ENCODE measurements around the gene CPNE2. TPM values are rescaled to one million over a fixed set of nuclear protein-coding genes. Genes with fewer than 3 reads are reported as not detected.

CPNE2 gene
- total and polyA plus RNA-seq, 4 donors = 6.8 to 14.6 (median 11.0) TPM

DNA sequence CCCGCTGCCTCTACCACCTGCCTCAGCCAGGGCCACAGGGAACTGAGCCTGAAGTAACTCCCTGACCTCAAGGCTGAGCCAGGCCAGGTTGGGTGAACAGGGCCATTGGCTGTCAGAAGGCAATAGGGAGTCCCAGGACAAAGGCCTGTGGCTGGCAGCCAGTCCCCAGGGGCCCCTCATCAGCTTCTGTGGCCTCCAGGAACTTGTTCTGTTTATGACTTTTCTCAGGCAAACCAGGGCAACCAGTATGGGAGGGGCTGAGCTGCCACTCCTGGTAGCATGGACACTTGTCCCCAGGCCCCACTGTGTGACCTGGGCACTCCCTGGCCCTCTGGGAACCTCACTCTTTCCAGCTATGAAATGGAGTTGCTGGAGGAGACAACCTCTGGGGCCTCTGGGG lies 40.1 kb downstream of the CPNE2 start:
- no peak overlapping the region for H3K9ac ChIP-seq (ENCODE audit: low read depth in 1 of 2, low read length in 2 of 2)
- no peak overlapping the region for H3K4me3 ChIP-seq (ENCODE audit: low read depth in 1 of 3, low read length in 3 of 3)
- peaks cover 0 to 4% (median 0%) of the 10 kb centered on the region in 4 donors for H3K4me1 ChIP-seq (ENCODE audit: control insufficient read depth in 4 of 4, insufficient read depth in 4 of 4, low read length in 3 of 4)
- TF ChIP-seq, protein P1, sequence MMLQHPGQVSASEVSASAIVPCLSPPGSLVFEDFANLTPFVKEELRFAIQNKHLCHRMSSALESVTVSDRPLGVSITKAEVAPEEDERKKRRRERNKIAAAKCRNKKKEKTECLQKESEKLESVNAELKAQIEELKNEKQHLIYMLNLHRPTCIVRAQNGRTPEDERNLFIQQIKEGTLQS (IDR thresholded peaks at IDR 0.05) = no peak
- WGBS = 96% methylated on average over 1 of the region's 1 CpG
- H3K27me3 ChIP-seq (ENCODE audit: control insufficient read depth in 4 of 4, insufficient read depth in 4 of 4, low read length in 3 of 4) = no peaks in the 10 kb centered on the region
- DNase-seq (ENCODE audit: low spot score) = no peak
- H3K27ac ChIP-seq (ENCODE audit: low read depth in 1 of 2, low read length in 2 of 2) = no peak overlapping the region
- H3K36me3 ChIP-seq (ENCODE audit: control insufficient read depth in 4 of 4, insufficient read depth in 3 of 4, low read depth in 1 of 4, low read length in 3 of 4) = no peaks in the 10 kb centered on the region
- no peaks in the 10 kb centered on the region for H3K9me3 ChIP-seq (ENCODE audit: control insufficient read depth in 4 of 4, low read length in 3 of 4)

DNA sequence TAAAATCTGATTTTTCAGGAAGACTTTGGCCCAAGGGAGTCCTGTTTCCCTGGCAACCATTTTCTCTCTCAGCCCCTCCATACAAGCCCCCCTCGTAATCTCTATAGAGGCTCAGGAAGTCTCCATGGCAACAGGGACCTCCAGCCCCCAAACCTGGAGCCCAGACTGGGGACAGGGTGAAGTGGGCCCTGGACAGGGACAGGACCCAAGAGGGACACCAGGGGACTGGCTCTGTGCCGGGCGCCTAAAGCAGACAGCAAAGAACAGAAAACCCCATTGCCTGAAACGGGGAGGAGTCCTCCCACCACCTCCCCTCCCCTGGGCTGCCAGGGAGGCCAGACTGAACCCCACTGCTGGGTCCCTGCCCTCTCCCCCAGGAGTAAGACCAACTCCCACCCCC lies 40.6 kb downstream of the CPNE2 start:
- Histone ChIP-seq H3K27me3 (ENCODE audit: control insufficient read depth in 4 of 4, insufficient read depth in 4 of 4, low read length in 3 of 4) (no peaks in the 10 kb centered on the region), H3K36me3 (ENCODE audit: control insufficient read depth in 4 of 4, insufficient read depth in 3 of 4, low read depth in 1 of 4, low read length in 3 of 4) (no peaks in the 10 kb centered on the region), H3K9me3 (ENCODE audit: control insufficient read depth in 4 of 4, low read length in 3 of 4) (no peaks in the 10 kb centered on the region), H3K27ac (ENCODE audit: low read depth in 1 of 2, low read length in 2 of 2) (no peak overlapping the region), H3K4me3 (ENCODE audit: low read depth in 1 of 3, low read length in 3 of 3) (no peak overlapping the region), H3K9ac (ENCODE audit: low read depth in 1 of 2, low read length in 2 of 2) (no peak overlapping the region), H3K4me1 (ENCODE audit: control insufficient read depth in 4 of 4, insufficient read depth in 4 of 4, low read length in 3 of 4) (peaks cover 0 to 4% (median 0%) of the 10 kb centered on the region in 4 donors)
- DNase-seq (ENCODE audit: low spot score) = no peak
- 70% methylated on average over 4 of the region's 4 CpGs for WGBS
- TF ChIP-seq GABPA (IDR thresholded peaks at IDR 0.05 in 1 of 2, conservative IDR thresholded peaks at IDR 0.05 in 1 of 2) (no peak), HNF4G (IDR thresholded peaks at IDR 0.05) (no peak), FOXA1 (IDR thresholded peaks at IDR 0.05) (no peak), RAD21 (IDR thresholded peaks at IDR 0.05) (no peak), JUND (IDR thresholded peaks at IDR 0.05) (no peak), HNF4A (conservative IDR thresholded peaks at IDR 0.05) (no peak), NR2F2 (IDR thresholded peaks at IDR 0.05) (no peak), TAF1 (conservative IDR thresholded peaks at IDR 0.05) (no peak), RXRA (IDR thresholded peaks at IDR 0.05) (no peak), SP1 (IDR thresholded peaks at IDR 0.05) (no peak), FOXA2 (IDR thresholded peaks at IDR 0.05) (no peak), YY1 (IDR thresholded peaks at IDR 0.05) (no peak), EGR1 (IDR thresholded peaks at IDR 0.05; ENCODE audit: low read depth in 2 of 2) (no peak)
- TF ChIP-seq, protein P1 (IDR thresholded peaks at IDR 0.05) = no peak
- TF ChIP-seq, protein P2, sequence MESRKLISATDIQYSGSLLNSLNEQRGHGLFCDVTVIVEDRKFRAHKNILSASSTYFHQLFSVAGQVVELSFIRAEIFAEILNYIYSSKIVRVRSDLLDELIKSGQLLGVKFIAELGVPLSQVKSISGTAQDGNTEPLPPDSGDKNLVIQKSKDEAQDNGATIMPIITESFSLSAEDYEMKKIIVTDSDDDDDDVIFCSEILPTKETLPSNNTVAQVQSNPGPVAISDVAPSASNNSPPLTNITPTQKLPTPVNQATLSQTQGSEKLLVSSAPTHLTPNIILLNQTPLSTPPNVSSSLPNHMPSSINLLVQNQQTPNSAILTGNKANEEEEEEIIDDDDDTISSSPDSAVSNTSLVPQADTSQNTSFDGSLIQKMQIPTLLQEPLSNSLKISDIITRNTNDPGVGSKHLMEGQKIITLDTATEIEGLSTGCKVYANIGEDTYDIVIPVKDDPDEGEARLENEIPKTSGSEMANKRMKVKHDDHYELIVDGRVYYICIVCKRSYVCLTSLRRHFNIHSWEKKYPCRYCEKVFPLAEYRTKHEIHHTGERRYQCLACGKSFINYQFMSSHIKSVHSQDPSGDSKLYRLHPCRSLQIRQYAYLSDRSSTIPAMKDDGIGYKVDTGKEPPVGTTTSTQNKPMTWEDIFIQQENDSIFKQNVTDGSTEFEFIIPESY (IDR thresholded peaks at IDR 0.05) = no peak
- TF ChIP-seq, protein P3, sequence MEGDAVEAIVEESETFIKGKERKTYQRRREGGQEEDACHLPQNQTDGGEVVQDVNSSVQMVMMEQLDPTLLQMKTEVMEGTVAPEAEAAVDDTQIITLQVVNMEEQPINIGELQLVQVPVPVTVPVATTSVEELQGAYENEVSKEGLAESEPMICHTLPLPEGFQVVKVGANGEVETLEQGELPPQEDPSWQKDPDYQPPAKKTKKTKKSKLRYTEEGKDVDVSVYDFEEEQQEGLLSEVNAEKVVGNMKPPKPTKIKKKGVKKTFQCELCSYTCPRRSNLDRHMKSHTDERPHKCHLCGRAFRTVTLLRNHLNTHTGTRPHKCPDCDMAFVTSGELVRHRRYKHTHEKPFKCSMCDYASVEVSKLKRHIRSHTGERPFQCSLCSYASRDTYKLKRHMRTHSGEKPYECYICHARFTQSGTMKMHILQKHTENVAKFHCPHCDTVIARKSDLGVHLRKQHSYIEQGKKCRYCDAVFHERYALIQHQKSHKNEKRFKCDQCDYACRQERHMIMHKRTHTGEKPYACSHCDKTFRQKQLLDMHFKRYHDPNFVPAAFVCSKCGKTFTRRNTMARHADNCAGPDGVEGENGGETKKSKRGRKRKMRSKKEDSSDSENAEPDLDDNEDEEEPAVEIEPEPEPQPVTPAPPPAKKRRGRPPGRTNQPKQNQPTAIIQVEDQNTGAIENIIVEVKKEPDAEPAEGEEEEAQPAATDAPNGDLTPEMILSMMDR (IDR thresholded peaks at IDR 0.05; ENCODE audit: low read depth, low read length, missing input control) = no peak
- TF ChIP-seq, protein P4, sequence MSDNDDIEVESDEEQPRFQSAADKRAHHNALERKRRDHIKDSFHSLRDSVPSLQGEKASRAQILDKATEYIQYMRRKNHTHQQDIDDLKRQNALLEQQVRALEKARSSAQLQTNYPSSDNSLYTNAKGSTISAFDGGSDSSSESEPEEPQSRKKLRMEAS (IDR thresholded peaks at IDR 0.05) = no peak
- TF ChIP-seq, protein P5, sequence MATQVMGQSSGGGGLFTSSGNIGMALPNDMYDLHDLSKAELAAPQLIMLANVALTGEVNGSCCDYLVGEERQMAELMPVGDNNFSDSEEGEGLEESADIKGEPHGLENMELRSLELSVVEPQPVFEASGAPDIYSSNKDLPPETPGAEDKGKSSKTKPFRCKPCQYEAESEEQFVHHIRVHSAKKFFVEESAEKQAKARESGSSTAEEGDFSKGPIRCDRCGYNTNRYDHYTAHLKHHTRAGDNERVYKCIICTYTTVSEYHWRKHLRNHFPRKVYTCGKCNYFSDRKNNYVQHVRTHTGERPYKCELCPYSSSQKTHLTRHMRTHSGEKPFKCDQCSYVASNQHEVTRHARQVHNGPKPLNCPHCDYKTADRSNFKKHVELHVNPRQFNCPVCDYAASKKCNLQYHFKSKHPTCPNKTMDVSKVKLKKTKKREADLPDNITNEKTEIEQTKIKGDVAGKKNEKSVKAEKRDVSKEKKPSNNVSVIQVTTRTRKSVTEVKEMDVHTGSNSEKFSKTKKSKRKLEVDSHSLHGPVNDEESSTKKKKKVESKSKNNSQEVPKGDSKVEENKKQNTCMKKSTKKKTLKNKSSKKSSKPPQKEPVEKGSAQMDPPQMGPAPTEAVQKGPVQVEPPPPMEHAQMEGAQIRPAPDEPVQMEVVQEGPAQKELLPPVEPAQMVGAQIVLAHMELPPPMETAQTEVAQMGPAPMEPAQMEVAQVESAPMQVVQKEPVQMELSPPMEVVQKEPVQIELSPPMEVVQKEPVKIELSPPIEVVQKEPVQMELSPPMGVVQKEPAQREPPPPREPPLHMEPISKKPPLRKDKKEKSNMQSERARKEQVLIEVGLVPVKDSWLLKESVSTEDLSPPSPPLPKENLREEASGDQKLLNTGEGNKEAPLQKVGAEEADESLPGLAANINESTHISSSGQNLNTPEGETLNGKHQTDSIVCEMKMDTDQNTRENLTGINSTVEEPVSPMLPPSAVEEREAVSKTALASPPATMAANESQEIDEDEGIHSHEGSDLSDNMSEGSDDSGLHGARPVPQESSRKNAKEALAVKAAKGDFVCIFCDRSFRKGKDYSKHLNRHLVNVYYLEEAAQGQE (IDR thresholded peaks at IDR 0.05) = no peak
